HEK293 (cell line): ENCODE results near the gene BORA.
"Not testable (repeated sequence)": the region's sequence is repeated elsewhere in the genome, so short reads cannot be mapped to it uniquely, and the experiment has no call there.

Experiments used
- CTCF ChIA-PET: fragments of 350-600 bp; formaldehyde crosslinking; extraction: SDS; loops from one replicate; lab custom pipeline; 2021; ENCODE audit warnings: antibody characterized with exemption; lab: Yijun Ruan, JAX
- POLR2A ChIA-PET: fragments of 300-600 bp; formaldehyde crosslinking; extraction: SDS; loops from one replicate; lab custom pipeline; 2020; ENCODE audit warnings: antibody characterized with exemption, inconsistent platforms; lab: Yijun Ruan, JAX
- H3K27ac ChIP-seq: fragments of 200-500 bp; sonication (Bioruptor generic); 2 replicates; pipeline ENCODE4 v1.5.1; 2014; ENCODE audit warnings: low read depth, low read length, control low read depth, inconsistent platforms; ENCODE audit errors: extremely low read depth
- H3K36me3 ChIP-seq, 2 experiments: fragments of 200-500 bp in 1 of 2; sonication (Bioruptor generic) in 1 of 2; 1 replicate in 1 of 2; 2 replicates in 1 of 2; pipeline ENCODE4 v1.5.1; 2014 to 2017; ENCODE audit warnings: inconsistent platforms in 2 of 2, low read length in 2 of 2; ENCODE audit not compliant: control insufficient read depth in 2 of 2, insufficient read depth in 1 of 2
- H3K4me1 ChIP-seq: fragments of 200-500 bp; sonication (Bioruptor generic); 2 replicates; pipeline ENCODE4 v1.5.1; 2014; ENCODE audit warnings: mild to moderate bottlenecking, low read length, inconsistent platforms; ENCODE audit not compliant: control insufficient read depth, insufficient read depth
- H3K4me3 ChIP-seq: 2 replicates; pipeline ENCODE4 v1.5.1; 2011; ENCODE audit warnings: low read depth, mild to moderate bottlenecking, control low read depth, low read length, moderate library complexity
- H3K9me3 ChIP-seq: fragments of 200-500 bp; sonication (Bioruptor generic); 2 replicates; pipeline ENCODE4 v1.5.1; 2014; ENCODE audit warnings: low read depth, low read length, inconsistent platforms; ENCODE audit not compliant: control insufficient read depth, insufficient read depth
- HOXC10 ChIP-seq: sonication (generic); formaldehyde crosslinking; IDR thresholded peaks from 2 replicates; pipeline ENCODE4 v1.8.1; 2023; ENCODE audit warnings: mild to moderate bottlenecking, missing genetic modification reagents
- MYNN ChIP-seq: fragments of 450-650 bp; formaldehyde crosslinking; IDR thresholded peaks from 2 replicates; pipeline ENCODE4 v1.5.1; 2016; ENCODE audit warnings: missing biosample characterization, missing genetic modification characterization, borderline replicate concordance
- PATZ1 ChIP-seq: fragments of 450-650 bp; formaldehyde crosslinking; IDR thresholded peaks from 2 replicates; pipeline ENCODE4 v1.5.1; 2016; ENCODE audit warnings: missing biosample characterization, missing genetic modification characterization
- PRDM1 ChIP-seq: fragments of 450-650 bp; formaldehyde crosslinking; IDR thresholded peaks from 2 replicates; pipeline ENCODE4; 2016; ENCODE audit warnings: missing biosample characterization, missing genetic modification characterization
- PRDM10 ChIP-seq: fragments of 450-650 bp; formaldehyde crosslinking; IDR thresholded peaks from 2 replicates; pipeline ENCODE4 v1.5.1; 2016; ENCODE audit warnings: missing biosample characterization, missing genetic modification characterization
- SCRT1 ChIP-seq: fragments of 450-650 bp; formaldehyde crosslinking; IDR thresholded peaks from 2 replicates; pipeline ENCODE4 v1.5.1; 2016; ENCODE audit warnings: missing biosample characterization, missing genetic modification characterization, borderline replicate concordance
- ZFHX2 ChIP-seq: fragments of 450-650 bp; formaldehyde crosslinking; conservative IDR thresholded peaks from 2 replicates; pipeline ENCODE4 v1.5.1; 2016; ENCODE audit warnings: missing biosample characterization, missing genetic modification characterization
- ZFP37 ChIP-seq: fragments of 450-650 bp; formaldehyde crosslinking; IDR thresholded peaks from 2 replicates; pipeline ENCODE4 v1.5.1; 2016; ENCODE audit warnings: missing biosample characterization, missing genetic modification characterization
- ZNF157 ChIP-seq: fragments of 450-650 bp; formaldehyde crosslinking; IDR thresholded peaks from 2 replicates; pipeline ENCODE4 v1.5.1; 2016; ENCODE audit warnings: missing biosample characterization, missing genetic modification characterization
- ZNF335 ChIP-seq: fragments of 450-650 bp; formaldehyde crosslinking; conservative IDR thresholded peaks from 2 replicates; pipeline ENCODE4 v1.5.1; 2016; ENCODE audit warnings: missing biosample characterization, missing genetic modification characterization
- ZNF501 ChIP-seq: fragments of 450-650 bp; formaldehyde crosslinking; IDR thresholded peaks from 2 replicates; pipeline ENCODE4 v1.5.1; 2016; ENCODE audit warnings: missing biosample characterization, missing genetic modification characterization
- ZNF510 ChIP-seq: fragments of 450-650 bp; formaldehyde crosslinking; IDR thresholded peaks from 2 replicates; pipeline ENCODE4 v1.5.1; 2018; ENCODE audit warnings: mild to moderate bottlenecking, missing genetic modification characterization, missing biosample characterization; ENCODE audit not compliant: insufficient replicate concordance
- ZNF654 ChIP-seq: fragments of 450-650 bp; formaldehyde crosslinking; IDR thresholded peaks from 2 replicates; pipeline ENCODE4 v1.5.1; 2016; ENCODE audit warnings: low read depth, missing biosample characterization, missing genetic modification characterization
- ZNF701 ChIP-seq: fragments of 450-650 bp; formaldehyde crosslinking; IDR thresholded peaks from 2 replicates; pipeline ENCODE4 v1.5.1; 2016; ENCODE audit warnings: missing biosample characterization, missing genetic modification characterization
- ZNF837 ChIP-seq: fragments of 450-650 bp; formaldehyde crosslinking; IDR thresholded peaks from 2 replicates; pipeline ENCODE4 v1.5.1; 2016; ENCODE audit warnings: missing biosample characterization, missing genetic modification characterization
- ZSCAN4 ChIP-seq: fragments of 450-650 bp; formaldehyde crosslinking; IDR thresholded peaks from 2 replicates; pipeline ENCODE4 v1.5.1; 2017; ENCODE audit warnings: missing biosample characterization, missing genetic modification characterization
- ZSCAN5A ChIP-seq: fragments of 450-650 bp; formaldehyde crosslinking; IDR thresholded peaks from 2 replicates; pipeline ENCODE4 v1.5.1; 2016; ENCODE audit warnings: missing biosample characterization, missing genetic modification characterization

BORA gene

GRCh38 chr13:72782717-72783116, 55.0 kb downstream of the BORA start:
- ChIA-PET POLR2A (no interaction called here), CTCF (no interaction called here)
- Histone ChIP-seq H3K4me3 (peak overlapping the region; percentile 96), H3K4me1 (no peaks in the 10 kb centered on the region), H3K9me3 (no peaks in the 10 kb centered on the region), H3K36me3 (peaks cover 2 to 48% of the 10 kb centered on the region in 2 experiments), H3K27ac (no peak overlapping the region)
- no peak for TF ChIP-seq HOXC10 (CRISPR knock-in tag)
- TF ChIP-seq ZSCAN4 (tag by site-specific recombination) = peak; percentile 87
- 0 out of 2 replicates have a peak, but pooled peaks have one; percentile 11 for TF ChIP-seq ZFHX2 (tag by site-specific recombination)
- TF ChIP-seq ZNF157 (tag by site-specific recombination) = no peak
- TF ChIP-seq PRDM10 (tag by site-specific recombination) = 0 out of 2 replicates have a peak, but pooled peaks have one; percentile 9
- no peak for TF ChIP-seq SCRT1 (tag by site-specific recombination)
- peak; percentile 89 for TF ChIP-seq PRDM1
- TF ChIP-seq ZNF654 (tag by site-specific recombination) = no peak
- TF ChIP-seq ZFP37 (tag by site-specific recombination) = 0 out of 2 replicates have a peak, but pooled peaks have one; percentile 8
- peak; percentile 50 for TF ChIP-seq ZNF335 (tag by site-specific recombination)
- TF ChIP-seq ZNF837 (tag by site-specific recombination) = no peak
- no peak for TF ChIP-seq ZNF510 (tag by site-specific recombination)
- peak; percentile 37; the same call in 1 of the 2 replicates for TF ChIP-seq PATZ1
- TF ChIP-seq ZNF501 = 0 out of 2 replicates have a peak, but pooled peaks have one; percentile 15
- TF ChIP-seq MYNN (tag by site-specific recombination) = no peak
- no peak for TF ChIP-seq ZNF701
- TF ChIP-seq ZSCAN5A (tag by site-specific recombination) = no peak

- H3K4me3 ChIP-seq, H3K4me1 ChIP-seq, POLR2A ChIA-PET, H3K9me3 ChIP-seq, H3K27ac ChIP-seq, CTCF ChIA-PET: not testable (repeated sequence)
- peaks cover 0 to 39% of the 10 kb centered on the region in 2 experiments; a peak in 2 of 3 replicates for H3K36me3 ChIP-seq
- peak; percentile 46; the same call in 1 of the 2 replicates for TF ChIP-seq PRDM10 (tag by site-specific recombination)
These were observed 57.0 kb downstream of the BORA start for GRCh38 chr13:72784679-72785078.
